ENCODE results near the gene ARAF.

DNA sequence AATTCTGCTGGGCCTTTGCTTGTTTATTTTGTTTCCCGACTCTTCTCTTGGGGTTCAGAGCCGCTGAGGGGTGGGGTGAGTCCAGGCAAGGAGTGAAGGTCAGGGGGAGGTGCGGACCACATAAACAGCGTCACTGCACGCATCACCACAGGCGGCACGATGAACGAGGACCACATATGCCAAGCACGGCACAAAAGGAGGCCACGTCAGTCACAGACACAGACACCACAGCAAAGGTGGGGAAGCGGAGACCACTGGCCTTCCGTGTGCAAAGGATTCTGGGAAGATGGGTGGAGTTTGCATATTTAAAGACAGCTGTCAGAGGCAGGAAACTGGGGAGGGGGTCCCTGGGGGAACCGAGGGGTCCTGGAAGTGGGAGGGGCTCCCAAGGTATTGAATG lies 10.9 kb downstream of the ARAF start:
- TF ChIP-seq, protein P1, sequence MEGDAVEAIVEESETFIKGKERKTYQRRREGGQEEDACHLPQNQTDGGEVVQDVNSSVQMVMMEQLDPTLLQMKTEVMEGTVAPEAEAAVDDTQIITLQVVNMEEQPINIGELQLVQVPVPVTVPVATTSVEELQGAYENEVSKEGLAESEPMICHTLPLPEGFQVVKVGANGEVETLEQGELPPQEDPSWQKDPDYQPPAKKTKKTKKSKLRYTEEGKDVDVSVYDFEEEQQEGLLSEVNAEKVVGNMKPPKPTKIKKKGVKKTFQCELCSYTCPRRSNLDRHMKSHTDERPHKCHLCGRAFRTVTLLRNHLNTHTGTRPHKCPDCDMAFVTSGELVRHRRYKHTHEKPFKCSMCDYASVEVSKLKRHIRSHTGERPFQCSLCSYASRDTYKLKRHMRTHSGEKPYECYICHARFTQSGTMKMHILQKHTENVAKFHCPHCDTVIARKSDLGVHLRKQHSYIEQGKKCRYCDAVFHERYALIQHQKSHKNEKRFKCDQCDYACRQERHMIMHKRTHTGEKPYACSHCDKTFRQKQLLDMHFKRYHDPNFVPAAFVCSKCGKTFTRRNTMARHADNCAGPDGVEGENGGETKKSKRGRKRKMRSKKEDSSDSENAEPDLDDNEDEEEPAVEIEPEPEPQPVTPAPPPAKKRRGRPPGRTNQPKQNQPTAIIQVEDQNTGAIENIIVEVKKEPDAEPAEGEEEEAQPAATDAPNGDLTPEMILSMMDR (conservative IDR thresholded peaks at IDR 0.05; ENCODE audit: low read depth, low read length) = no peak
- TF ChIP-seq POLR2A (IDR thresholded peaks at IDR 0.05; ENCODE audit: low read depth, low read length) = no peak
